MM.1S (cell line): ENCODE results near the gene KIAA1671.

Source experiments
- DNase-seq: peaks from one replicate; pipeline ENCODE4 v3.0.0-alpha.2; 2015
- H2AFZ ChIP-seq: fragments of 300-600 bp; sonication (generic); 2 replicates; pipeline ENCODE4 v1.6.0; 2016; ENCODE audit warnings: antibody characterized with exemption, low read length
- H3F3A ChIP-seq: fragments of 300-600 bp; sonication (generic); 2 replicates; pipeline ENCODE4 v1.6.1; 2016; ENCODE audit warnings: mild to moderate bottlenecking, antibody characterized with exemption, low read length, moderate library complexity, mixed read lengths; ENCODE audit not compliant: insufficient read depth
- H3K27ac ChIP-seq: fragments of 300-600 bp; sonication (generic); 2 replicates; pipeline ENCODE4 v1.5.1; 2016; ENCODE audit warnings: mild to moderate bottlenecking, low read length
- H3K27me3 ChIP-seq: fragments of 300-600 bp; sonication (generic); replicated peaks from 2 replicates; pipeline ENCODE4 v1.6.0; 2016; ENCODE audit warnings: low read length; ENCODE audit not compliant: insufficient read depth
- H3K36me3 ChIP-seq: fragments of 300-600 bp; sonication (generic); replicated peaks from 2 replicates; pipeline ENCODE4 v1.6.1; 2016; ENCODE audit warnings: mild to moderate bottlenecking, low read length, mixed read lengths; ENCODE audit not compliant: insufficient read depth
- H3K4me1 ChIP-seq: fragments of 300-600 bp; sonication (generic); 2 replicates; pipeline ENCODE4 v1.6.1; 2016; ENCODE audit warnings: low read length, mixed read lengths
- H3K4me2 ChIP-seq: fragments of 300-600 bp; sonication (generic); 2 replicates; pipeline ENCODE4 v1.6.0; 2016; ENCODE audit warnings: low read depth, low read length
- H3K4me3 ChIP-seq: fragments of 300-600 bp; sonication (generic); 2 replicates; pipeline ENCODE4 v1.5.1; 2016; ENCODE audit warnings: low read length, mixed read lengths
- H3K79me2 ChIP-seq: fragments of 300-600 bp; sonication (generic); 2 replicates; pipeline ENCODE4 v1.6.1; 2016; ENCODE audit warnings: mixed run types, low read length, mixed read lengths
- H3K9ac ChIP-seq: fragments of 300-600 bp; sonication (generic); 2 replicates; pipeline ENCODE4 v1.6.1; 2016; ENCODE audit warnings: low read length, mixed read lengths
- H3K9me2 ChIP-seq: fragments of 300-600 bp; sonication (generic); replicated peaks from 2 replicates; pipeline ENCODE4 v1.6.1; 2016; ENCODE audit warnings: mild to moderate bottlenecking, low read length, mixed read lengths; ENCODE audit not compliant: insufficient read depth
- H3K9me3 ChIP-seq: fragments of 300-600 bp; sonication (generic); replicated peaks from 2 replicates; pipeline ENCODE4 v1.6.1; 2016; ENCODE audit warnings: mild to moderate bottlenecking, low read length, mixed read lengths; ENCODE audit not compliant: insufficient read depth
- H4K20me1 ChIP-seq: fragments of 300-600 bp; sonication (generic); 2 replicates; pipeline ENCODE4 v1.6.1; 2016; ENCODE audit warnings: mild to moderate bottlenecking, low read length, moderate library complexity, mixed read lengths; ENCODE audit not compliant: insufficient read depth
- EZH2 ChIP-seq: fragments of 300-600 bp; sonication (generic); optimal IDR thresholded peaks from 2 replicates; pipeline ENCODE3; 2017; ENCODE audit warnings: low read depth, mild to moderate bottlenecking, antibody characterized with exemption, low read length, mixed read lengths
- EZH2phosphoT487 ChIP-seq: fragments of 300-600 bp; sonication (generic); IDR thresholded peaks from 2 replicates; pipeline ENCODE4 v1.6.1; 2018; ENCODE audit warnings: antibody characterized with exemption, low read length
- TF ChIP-seq, protein P1 (sequence below): fragments of 300-600 bp; sonication (generic); IDR thresholded peaks from 2 replicates; pipeline ENCODE4 v1.5.1; 2016; ENCODE audit warnings: antibody characterized with exemption, low read length, mixed read lengths

The KIAA1671 gene

DNA sequence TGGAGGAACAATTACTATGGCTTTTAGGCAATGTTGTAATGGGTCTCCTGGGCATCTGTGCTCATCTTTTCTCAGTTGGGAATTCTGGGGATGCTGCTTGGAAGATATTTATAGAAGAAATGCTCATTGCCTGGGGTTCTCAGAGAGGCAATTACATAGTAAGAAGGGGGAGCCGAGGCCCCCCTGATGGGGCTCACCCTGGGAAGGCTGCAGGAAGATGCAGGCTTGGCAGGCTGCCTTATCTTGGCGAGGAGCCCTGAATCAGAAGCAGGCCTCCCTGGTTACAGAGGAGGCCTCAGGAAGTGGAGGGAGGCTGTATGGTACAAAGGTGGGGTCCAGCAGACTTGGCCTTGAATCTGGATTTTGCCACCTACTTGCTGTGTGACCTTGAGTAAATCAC lies 186.5 kb downstream of the KIAA1671 start:
- no peaks in the 10 kb centered on the region for H3K36me3 ChIP-seq
- peaks cover 20% of the 10 kb centered on the region; the same call in 1 of the 2 replicates for H3K27me3 ChIP-seq
- H3K9me3 ChIP-seq = no peaks in the 10 kb centered on the region
- H3K4me2 ChIP-seq = no peak overlapping the region
- H3K9me2 ChIP-seq = no peaks in the 10 kb centered on the region
- no peak for DNase-seq
- no peak overlapping the region for H3K27ac ChIP-seq
- H3F3A ChIP-seq = no peaks in the 10 kb centered on the region
- no peaks in the 10 kb centered on the region for H4K20me1 ChIP-seq
- no peak overlapping the region for H3K9ac ChIP-seq
- TF ChIP-seq, protein P1, sequence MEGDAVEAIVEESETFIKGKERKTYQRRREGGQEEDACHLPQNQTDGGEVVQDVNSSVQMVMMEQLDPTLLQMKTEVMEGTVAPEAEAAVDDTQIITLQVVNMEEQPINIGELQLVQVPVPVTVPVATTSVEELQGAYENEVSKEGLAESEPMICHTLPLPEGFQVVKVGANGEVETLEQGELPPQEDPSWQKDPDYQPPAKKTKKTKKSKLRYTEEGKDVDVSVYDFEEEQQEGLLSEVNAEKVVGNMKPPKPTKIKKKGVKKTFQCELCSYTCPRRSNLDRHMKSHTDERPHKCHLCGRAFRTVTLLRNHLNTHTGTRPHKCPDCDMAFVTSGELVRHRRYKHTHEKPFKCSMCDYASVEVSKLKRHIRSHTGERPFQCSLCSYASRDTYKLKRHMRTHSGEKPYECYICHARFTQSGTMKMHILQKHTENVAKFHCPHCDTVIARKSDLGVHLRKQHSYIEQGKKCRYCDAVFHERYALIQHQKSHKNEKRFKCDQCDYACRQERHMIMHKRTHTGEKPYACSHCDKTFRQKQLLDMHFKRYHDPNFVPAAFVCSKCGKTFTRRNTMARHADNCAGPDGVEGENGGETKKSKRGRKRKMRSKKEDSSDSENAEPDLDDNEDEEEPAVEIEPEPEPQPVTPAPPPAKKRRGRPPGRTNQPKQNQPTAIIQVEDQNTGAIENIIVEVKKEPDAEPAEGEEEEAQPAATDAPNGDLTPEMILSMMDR = no peak
- TF ChIP-seq EZH2phosphoT487 (no peak), EZH2 (no peak)
- H3K79me2 ChIP-seq = no peaks in the 10 kb centered on the region
- no peak overlapping the region for H3K4me3 ChIP-seq
- no peak overlapping the region for H2AFZ ChIP-seq
- H3K4me1 ChIP-seq = no peaks in the 10 kb centered on the region

DNA sequence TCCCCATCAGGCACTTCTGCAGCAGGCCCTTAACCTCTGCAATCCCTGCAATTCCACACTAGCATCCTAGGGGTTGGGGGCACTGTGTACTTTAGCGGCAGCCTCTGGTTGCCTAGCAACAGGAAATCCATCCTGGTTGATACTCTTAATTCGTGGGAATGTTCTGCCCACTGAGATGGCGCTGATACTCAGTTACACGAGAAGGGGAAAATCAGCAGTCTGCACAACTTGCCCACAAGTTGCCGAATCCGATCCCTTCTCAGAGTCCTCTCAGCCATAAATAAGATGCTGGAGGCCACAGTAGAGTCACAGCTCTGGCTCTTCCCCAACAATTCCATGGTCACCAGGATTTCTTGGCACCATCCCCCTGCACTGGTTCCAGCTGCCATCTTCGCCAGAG lies 189.6 kb downstream of the KIAA1671 start:
- Histone ChIP-seq H2AFZ (no peak overlapping the region), H3K9me2 (no peaks in the 10 kb centered on the region), H3K4me2 (no peak overlapping the region), H3K9me3 (no peaks in the 10 kb centered on the region), H4K20me1 (no peaks in the 10 kb centered on the region), H3K27ac (no peak overlapping the region), H3K4me3 (no peak overlapping the region), H3K36me3 (no peaks in the 10 kb centered on the region), H3K4me1 (no peaks in the 10 kb centered on the region), H3K79me2 (no peaks in the 10 kb centered on the region), H3K9ac (no peak overlapping the region), H3F3A (no peaks in the 10 kb centered on the region), H3K27me3 (peaks cover 2% of the 10 kb centered on the region; the same call in 1 of the 2 replicates)
- DNase-seq = no peak
- TF ChIP-seq, protein P1 = no peak
- TF ChIP-seq EZH2 = no peak
- no peak for TF ChIP-seq EZH2phosphoT487

DNA sequence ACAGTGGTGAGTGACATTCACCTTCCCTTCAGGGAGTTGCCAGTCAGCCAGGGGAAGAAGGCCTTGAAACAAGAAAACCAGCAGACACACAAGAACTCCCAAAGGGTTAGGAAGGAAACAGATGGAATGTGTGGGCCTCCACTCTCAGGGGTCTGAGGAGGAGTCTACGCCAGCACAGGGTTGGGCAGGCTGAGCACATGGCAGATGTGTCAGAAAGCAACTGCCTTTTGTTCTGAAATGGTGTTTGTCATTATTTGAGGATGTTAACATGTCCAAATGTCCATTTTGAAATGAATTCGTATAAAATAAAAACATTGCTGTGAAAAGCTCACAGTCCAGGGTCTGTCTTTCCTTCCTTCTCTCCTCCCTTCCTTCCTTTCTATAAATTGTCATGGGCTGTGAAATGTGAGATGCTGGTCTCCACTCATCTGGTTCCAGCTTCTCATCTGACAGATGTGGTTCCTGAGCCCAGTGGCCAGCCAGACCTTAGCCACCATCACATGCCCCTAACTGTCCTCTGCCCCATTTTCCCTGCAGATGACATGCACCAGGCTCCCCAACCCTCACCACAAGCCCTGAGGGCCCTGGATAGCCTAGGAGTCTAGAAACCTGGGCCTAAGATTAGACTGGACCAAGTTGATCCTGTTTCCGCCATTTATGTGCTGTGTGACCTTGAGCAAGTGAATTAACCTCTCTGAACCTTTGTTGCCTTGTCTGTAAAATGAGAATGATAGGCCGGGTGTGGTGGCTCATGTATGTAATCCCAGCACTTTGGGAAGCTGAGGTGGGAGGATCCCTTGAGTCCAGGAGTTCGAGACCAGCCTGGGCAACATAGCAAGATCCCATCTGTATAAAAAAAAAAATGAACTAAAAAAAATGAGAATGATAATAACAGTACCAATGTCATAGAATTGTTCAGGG lies 190.9 kb downstream of the KIAA1671 start:
- no peaks in the 10 kb centered on the region for H3F3A ChIP-seq
- no peaks in the 10 kb centered on the region for H3K9me3 ChIP-seq
- no peaks in the 10 kb centered on the region for H3K36me3 ChIP-seq
- TF ChIP-seq EZH2 (no peak), EZH2phosphoT487 (no peak)
- TF ChIP-seq, protein P1 = no peak
- no peaks in the 10 kb centered on the region for H3K79me2 ChIP-seq
- no peaks in the 10 kb centered on the region for H3K9me2 ChIP-seq
- H3K9ac ChIP-seq = no peak overlapping the region
- no peak overlapping the region for H2AFZ ChIP-seq
- H3K4me1 ChIP-seq = no peaks in the 10 kb centered on the region
- no peak overlapping the region for H3K4me3 ChIP-seq
- H3K4me2 ChIP-seq = no peak overlapping the region
- no peak for DNase-seq
- H4K20me1 ChIP-seq = no peaks in the 10 kb centered on the region
- H3K27me3 ChIP-seq = no peaks in the 10 kb centered on the region; the same call in 1 of the 2 replicates
- no peak overlapping the region for H3K27ac ChIP-seq
